HepG2 (cell line): ENCODE measurements around the gene SPSB1. TPM values are rescaled to one million over a fixed set of nuclear protein-coding genes. Genes with fewer than 3 reads are reported as not detected.

Source experiments
- ASH2L ChIP-seq: fragments of 300-600, 200-600 bp; sonication (generic); IDR thresholded peaks from 2 replicates; pipeline ENCODE4 v1.7.0; 2017; ENCODE audit warnings: low read depth, mild to moderate bottlenecking, moderate library complexity, mixed read lengths, low read length; ENCODE audit not compliant: insufficient read length
- HMGXB3 ChIP-seq: sonication (generic); formaldehyde crosslinking; IDR thresholded peaks from 2 replicates; pipeline ENCODE4 v1.4.0; 2020; ENCODE audit warnings: missing genetic modification reagents, borderline replicate concordance
- KDM2A ChIP-seq: sonication (generic); formaldehyde crosslinking; IDR thresholded peaks from 2 replicates; pipeline ENCODE4 v1.4.0; 2020; ENCODE audit warnings: low read depth, missing genetic modification reagents, borderline replicate concordance
- KLF12 ChIP-seq: sonication (generic); formaldehyde crosslinking; IDR thresholded peaks from 2 replicates; pipeline ENCODE4 v1.4.0; 2020; ENCODE audit warnings: missing genetic modification reagents, borderline replicate concordance
- SOX5 ChIP-seq: IDR thresholded peaks from 2 replicates; pipeline ENCODE4 v1.6.1; 2016; ENCODE audit warnings: borderline replicate concordance
- SSRP1 ChIP-seq: IDR thresholded peaks from 2 replicates; pipeline ENCODE4 v1.6.1; 2016; ENCODE audit warnings: control low read depth
- ZNF44 ChIP-seq: sonication (generic); formaldehyde crosslinking; IDR thresholded peaks from 2 replicates; pipeline ENCODE4 v1.5.1; 2020; ENCODE audit warnings: mild to moderate bottlenecking, missing genetic modification reagents
- ZNF510 ChIP-seq: sonication (generic); formaldehyde crosslinking; IDR thresholded peaks from 2 replicates; pipeline ENCODE4 v1.4.0; 2020; ENCODE audit warnings: low read depth, mild to moderate bottlenecking, missing genetic modification reagents
- ZNF609 ChIP-seq: sonication (generic); formaldehyde crosslinking; IDR thresholded peaks from 2 replicates; pipeline ENCODE4 v1.4.0; 2020; ENCODE audit warnings: mild to moderate bottlenecking, missing genetic modification reagents, borderline replicate concordance
- ZNF737 ChIP-seq: sonication (generic); formaldehyde crosslinking; IDR thresholded peaks from 2 replicates; pipeline ENCODE4 v1.5.0; 2020; ENCODE audit warnings: missing genetic modification reagents, mild to moderate bottlenecking, borderline replicate concordance
- ZNF740 ChIP-seq: sonication (generic); formaldehyde crosslinking; IDR thresholded peaks from 2 replicates; pipeline ENCODE4 v1.4.0; 2020; ENCODE audit warnings: missing genetic modification reagents
- ZNF781 ChIP-seq: sonication (generic); formaldehyde crosslinking; IDR thresholded peaks from 2 replicates; pipeline ENCODE4 v1.5.1; 2020; ENCODE audit warnings: borderline replicate concordance, mild to moderate bottlenecking, missing genetic modification reagents; ENCODE audit errors: not compliant biosample characterization
- ZNF790 ChIP-seq: sonication (generic); formaldehyde crosslinking; IDR thresholded peaks from 2 replicates; pipeline ENCODE4 v1.8.0; 2022; ENCODE audit warnings: missing genetic modification reagents, mild to moderate bottlenecking, borderline replicate concordance
- ZNF816 ChIP-seq: sonication (generic); formaldehyde crosslinking; IDR thresholded peaks from 2 replicates; pipeline ENCODE4 v1.8.0; 2022; ENCODE audit warnings: missing genetic modification reagents, mild to moderate bottlenecking, borderline replicate concordance
- ZSCAN12 ChIP-seq: sonication (generic); formaldehyde crosslinking; IDR thresholded peaks from 2 replicates; pipeline ENCODE4 v1.9.0; 2021; ENCODE audit warnings: mild to moderate bottlenecking, missing genetic modification reagents
- polyA plus RNA-seq, 8 experiments: library from polyadenylated mRNA; depleted of rRNA in 3 of 8; stranded (reverse) in 7 of 8; unstranded in 1 of 8; fragments of >200 nt; fragmentation: Illumina TruSeq in 4 of 8; extraction: Trizol in 4 of 8; gene quantifications; 2 replicates each; pipeline versions ENCODE4 v1.2.1 to v1.2.3, GENCODE V29; 2011 to 2016; ENCODE audit warnings: low read depth in 4 of 8, missing spikeins in 1 of 8, mixed read lengths in 1 of 8; ENCODE audit not compliant: insufficient read depth in 1 of 8
- total RNA-seq, 5 experiments: library from RNA; depleted of rRNA; stranded (reverse); fragments of >200 nt; fragmentation: Illumina TruSeq; extraction: Trizol; gene quantifications; 2 replicates each; pipeline ENCODE4 v1.2.3, GENCODE V29; 2016; ENCODE audit warnings: low read depth in 1 of 5

Gene SPSB1
- total and polyA plus RNA-seq, 2 of the 13 experiments (the other 11 are each of a cell fraction or from before 2014, with no cell fraction given) = 5.0 to 8.0 TPM

GRCh38 chr1:9279172-9279840 is 13.4 kb upstream of the SPSB1 start (continued):
- TF ChIP-seq ZNF740 (CRISPR knock-in tag) (peak; percentile 78), HMGXB3 (no peak), KLF12 (no peak), ZNF510 (no peak), SOX5 (no peak), ZSCAN12 (CRISPR knock-in tag) (no peak), ZNF790 (CRISPR knock-in tag) (no peak), ZNF781 (CRISPR knock-in tag) (no peak), ZNF737 (CRISPR knock-in tag) (no peak), KDM2A (CRISPR knock-in tag) (0 out of 2 replicates have a peak, but pooled peaks have one; percentile 22), ZNF44 (CRISPR knock-in tag) (no peak), SSRP1 (no peak), ASH2L (no peak), ZNF816 (no peak), ZNF609 (peak; percentile 46; the same call in 1 of the 2 replicates)
